GM19463 (cell line): ENCODE data around the gene CYTIP.
"Not testable (repeated sequence)": the region's sequence is repeated elsewhere in the genome, so short reads cannot be mapped to it uniquely, and the experiment has no call there.

Source experiments
- ATAC-seq: cut with Tn5 transposase; IDR thresholded peaks from one replicate; pipeline ENCODE4 v1.9.1; 2021; ENCODE audit warnings: mild to moderate bottlenecking, moderate library complexity; ENCODE audit not compliant: unreplicated experiment

Gene CYTIP

GRCh38 chr2:157386747-157387146, 57.1 kb downstream of the CYTIP start:
- no peak for ATAC-seq

GRCh38 chr2:157386247-157386646, 57.6 kb downstream of the CYTIP start:
- no peak for ATAC-seq

- ATAC-seq: no peak
Measured at GRCh38 chr2:157377861-157378260, 66.0 kb downstream of the CYTIP start.

GRCh38 chr2:157376041-157376440, 67.8 kb downstream of the CYTIP start:
- no peak for ATAC-seq

- ATAC-seq: no peak
Measured at GRCh38 chr2:157375384-157375783, 68.5 kb downstream of the CYTIP start.

GRCh38 chr2:157368508-157368907, 75.4 kb downstream of the CYTIP start:
- not testable (repeated sequence) for ATAC-seq

- ATAC-seq: no peak
Measured at GRCh38 chr2:157367704-157368103, 76.2 kb downstream of the CYTIP start.
